ENCODE data around the gene M6PR.

- no peak for TF ChIP-seq POLR2AphosphoS5 (IDR thresholded peaks at IDR 0.05)
- TF ChIP-seq, protein P1, sequence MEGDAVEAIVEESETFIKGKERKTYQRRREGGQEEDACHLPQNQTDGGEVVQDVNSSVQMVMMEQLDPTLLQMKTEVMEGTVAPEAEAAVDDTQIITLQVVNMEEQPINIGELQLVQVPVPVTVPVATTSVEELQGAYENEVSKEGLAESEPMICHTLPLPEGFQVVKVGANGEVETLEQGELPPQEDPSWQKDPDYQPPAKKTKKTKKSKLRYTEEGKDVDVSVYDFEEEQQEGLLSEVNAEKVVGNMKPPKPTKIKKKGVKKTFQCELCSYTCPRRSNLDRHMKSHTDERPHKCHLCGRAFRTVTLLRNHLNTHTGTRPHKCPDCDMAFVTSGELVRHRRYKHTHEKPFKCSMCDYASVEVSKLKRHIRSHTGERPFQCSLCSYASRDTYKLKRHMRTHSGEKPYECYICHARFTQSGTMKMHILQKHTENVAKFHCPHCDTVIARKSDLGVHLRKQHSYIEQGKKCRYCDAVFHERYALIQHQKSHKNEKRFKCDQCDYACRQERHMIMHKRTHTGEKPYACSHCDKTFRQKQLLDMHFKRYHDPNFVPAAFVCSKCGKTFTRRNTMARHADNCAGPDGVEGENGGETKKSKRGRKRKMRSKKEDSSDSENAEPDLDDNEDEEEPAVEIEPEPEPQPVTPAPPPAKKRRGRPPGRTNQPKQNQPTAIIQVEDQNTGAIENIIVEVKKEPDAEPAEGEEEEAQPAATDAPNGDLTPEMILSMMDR (IDR thresholded peaks at IDR 0.05): no peak
Observed at GRCh38 chr12:8960176-8960575, 10.7 kb upstream of the M6PR start.
